ENCODE data around the gene MARS1. TPM values are rescaled to one million over a fixed set of nuclear protein-coding genes. Genes with fewer than 3 reads are reported as not detected.

Gene MARS1
- total RNA-seq, 1 experiment from 2014 or later, result 291 TPM

DNA sequence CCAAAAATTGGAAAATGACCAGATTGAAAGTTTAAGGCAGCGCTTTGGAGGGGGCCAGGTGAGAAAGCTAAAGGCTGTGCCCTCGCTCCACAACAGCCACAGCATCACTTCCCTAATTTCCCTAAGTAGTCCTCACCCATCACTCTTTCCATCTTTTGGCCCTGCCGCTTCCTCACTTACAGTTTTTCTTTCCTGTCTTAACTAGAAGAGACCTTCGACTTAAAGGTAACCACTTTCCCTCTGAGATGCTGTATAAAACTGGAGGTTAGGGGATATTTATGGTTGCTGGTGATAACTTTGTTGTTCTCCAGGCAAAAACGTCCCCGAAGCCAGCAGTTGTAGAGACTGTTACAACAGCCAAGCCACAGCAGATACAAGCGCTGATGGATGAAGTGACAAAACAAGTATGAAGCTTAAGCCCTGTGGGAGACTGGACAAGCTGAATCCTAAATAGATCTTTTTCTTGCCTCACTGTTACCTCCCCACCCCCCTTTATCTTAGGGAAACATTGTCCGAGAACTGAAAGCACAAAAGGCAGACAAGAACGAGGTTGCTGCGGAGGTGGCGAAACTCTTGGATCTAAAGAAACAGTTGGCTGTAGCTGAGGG, 28.2 kb downstream of the MARS1 start:
- Histone ChIP-seq H3K27me3 (ENCODE audit: control insufficient read depth, insufficient read depth, low read length) (no peaks in the 10 kb centered on the region), H3K4me3 (ENCODE audit: low read depth in 2 of 2, low read length in 2 of 2) (no peak overlapping the region), H3K27ac (ENCODE audit: low read length) (peak overlapping the region; percentile 63; the same call in 1 of the 2 replicates), H3K9me3 (ENCODE audit: control insufficient read depth, insufficient read depth, low read depth, low read length) (no peaks in the 10 kb centered on the region), H3K4me1 (ENCODE audit: control insufficient read depth, insufficient read depth, low read length) (peaks cover 38% of the 10 kb centered on the region), H3K36me3 (ENCODE audit: control insufficient read depth, insufficient read depth, low read length) (peaks cover 24% of the 10 kb centered on the region)
- intact Hi-C loops (cut with micrococcal nuclease; ENCODE audit: unreplicated experiment) (no loop called here), in situ Hi-C loops (cut with HindIII; ENCODE audit: low pct_unique_long_range_greater_than_20kb, low sequenced_read_pairs) (no loop called here)
- ATAC-seq (no peak), DNase-seq (ENCODE audit: low read depth, low spot score) (no peak)
- CTCF ChIA-PET, result no interaction called here
- TF ChIP-seq REST (IDR thresholded peaks at IDR 0.05; ENCODE audit: insufficient read depth in 1 of 2, low read depth in 2 of 2, low read length in 1 of 2), result no peak
- POLR2A ChIA-PET, result no interaction called here
- no TSS peak for BruUV-seq (replicated peaks)

DNA sequence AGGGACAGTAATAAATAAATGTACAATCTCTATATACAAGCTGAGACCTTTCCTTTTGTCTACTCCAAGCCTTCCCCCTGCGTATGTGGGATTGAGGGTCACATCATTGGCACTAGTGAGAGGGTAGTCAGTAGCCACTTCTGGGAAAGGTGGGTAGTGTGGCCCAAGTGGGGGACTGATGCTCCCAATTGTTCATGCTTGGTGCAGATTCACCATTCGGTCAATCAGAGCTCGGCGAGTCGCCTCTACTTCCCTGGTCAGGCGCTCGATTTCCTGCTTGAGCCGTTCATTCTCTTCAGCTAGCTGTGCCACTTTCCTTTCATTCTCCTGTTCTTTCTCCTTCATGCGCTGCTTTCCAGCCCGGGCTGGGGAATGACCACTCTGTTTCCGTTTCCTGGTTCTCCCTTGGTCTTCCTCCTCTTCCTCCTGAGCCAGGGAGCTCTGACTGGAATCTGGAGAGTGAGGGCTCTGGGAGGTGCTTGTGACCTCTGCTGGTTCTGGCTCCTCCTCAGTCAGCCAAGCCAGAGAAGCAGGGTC, 28.8 kb downstream of the MARS1 start:
- H3K27ac ChIP-seq (ENCODE audit: low read length), result peak overlapping the region; percentile 96; the same call in 1 of the 2 replicates
- intact Hi-C loops (cut with micrococcal nuclease; ENCODE audit: unreplicated experiment), result no loop called here
- DNase-seq (ENCODE audit: low read depth, low spot score) (no peak), ATAC-seq (no peak)
- H3K36me3 ChIP-seq (ENCODE audit: control insufficient read depth, insufficient read depth, low read length), result peaks cover 24% of the 10 kb centered on the region
- POLR2A ChIA-PET, result no interaction called here
- H3K27me3 ChIP-seq (ENCODE audit: control insufficient read depth, insufficient read depth, low read length), result no peaks in the 10 kb centered on the region
- CTCF ChIA-PET, result no interaction called here
- H3K9me3 ChIP-seq (ENCODE audit: control insufficient read depth, insufficient read depth, low read depth, low read length), result no peaks in the 10 kb centered on the region
- in situ Hi-C loops (cut with HindIII; ENCODE audit: low pct_unique_long_range_greater_than_20kb, low sequenced_read_pairs), result no loop called here
- TF ChIP-seq POLR2AphosphoS5 (IDR thresholded peaks at IDR 0.05; ENCODE audit: low read depth, low read length) (peak; percentile 60; the same call in 1 of the 2 replicates), SIN3A (IDR thresholded peaks at IDR 0.05; ENCODE audit: borderline replicate concordance, insufficient read depth, low read depth, low read length) (0 out of 2 replicates have a peak, but pooled peaks have one; percentile 56), TCF7L2 (IDR thresholded peaks at IDR 0.05; ENCODE audit: low read depth, low read length) (no peak)
- H3K4me3 ChIP-seq (ENCODE audit: low read depth in 2 of 2, low read length in 2 of 2), result no peak overlapping the region
- H3K4me1 ChIP-seq (ENCODE audit: control insufficient read depth, insufficient read depth, low read length), result peaks cover 44% of the 10 kb centered on the region
- no TSS peak for BruUV-seq (replicated peaks)

DNA sequence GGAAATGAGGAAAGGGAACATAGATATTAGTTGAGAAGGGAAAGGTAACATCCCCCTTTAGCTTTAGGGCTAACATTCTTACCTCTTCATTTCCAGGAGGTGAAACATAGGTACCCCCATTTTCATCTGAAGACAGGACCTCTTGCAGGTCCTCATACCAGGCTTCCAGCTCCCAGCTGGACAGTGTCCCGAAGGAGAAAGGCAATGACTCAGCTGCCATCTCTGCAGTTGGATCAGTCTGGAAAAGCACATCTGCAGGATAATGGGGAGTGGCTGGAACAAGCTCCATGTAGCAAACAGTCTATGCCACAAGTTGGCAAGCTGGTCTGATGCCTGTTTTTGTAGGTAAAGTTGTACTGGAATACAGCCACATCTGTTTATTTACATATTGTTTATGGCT, 29.3 kb downstream of the MARS1 start:
- CTCF ChIA-PET, result no interaction called here
- DNase-seq (ENCODE audit: low read depth, low spot score), result peak; percentile 28

More for the DNA sequence above, 29.3 kb downstream of the MARS1 start:
- H3K27me3 ChIP-seq (ENCODE audit: control insufficient read depth, insufficient read depth, low read length), result no peaks in the 10 kb centered on the region
- no TSS peak for BruUV-seq (replicated peaks)
- intact Hi-C loops (cut with micrococcal nuclease; ENCODE audit: unreplicated experiment), result no loop called here
- TF ChIP-seq POLR2AphosphoS5 (IDR thresholded peaks at IDR 0.05; ENCODE audit: low read depth, low read length), result peak; percentile 36; the same call in 1 of the 2 replicates
- no peak for TF ChIP-seq SIN3A (IDR thresholded peaks at IDR 0.05; ENCODE audit: borderline replicate concordance, insufficient read depth, low read depth, low read length)
- TF ChIP-seq REST (IDR thresholded peaks at IDR 0.05; ENCODE audit: insufficient read depth in 1 of 2, low read depth in 2 of 2, low read length in 1 of 2), result no peak
- TF ChIP-seq TCF7L2 (IDR thresholded peaks at IDR 0.05; ENCODE audit: low read depth, low read length), result no peak
- H3K4me3 ChIP-seq (ENCODE audit: low read depth in 2 of 2, low read length in 2 of 2), result peak overlapping the region; percentile 88 to 98
- H3K27ac ChIP-seq (ENCODE audit: low read length), result peak overlapping the region; percentile 96
- no peaks in the 10 kb centered on the region for H3K9me3 ChIP-seq (ENCODE audit: control insufficient read depth, insufficient read depth, low read depth, low read length)
- peaks cover 49% of the 10 kb centered on the region for H3K4me1 ChIP-seq (ENCODE audit: control insufficient read depth, insufficient read depth, low read length)
- H3K36me3 ChIP-seq (ENCODE audit: control insufficient read depth, insufficient read depth, low read length), result peaks cover 22% of the 10 kb centered on the region
- POLR2A ChIA-PET, result interaction anchor here (0.7 kb wide), 1 partner anchor 474 kb away, joined by 4 read pairs; no protein-coding TSS in a partner anchor
- in situ Hi-C loops (cut with HindIII; ENCODE audit: low pct_unique_long_range_greater_than_20kb, low sequenced_read_pairs), result no loop called here
- ATAC-seq, result no peak
